SK-N-SH (cell line): ENCODE results near the gene RAB1A. TPM values are rescaled to one million over a fixed set of nuclear protein-coding genes. Genes with fewer than 3 reads are reported as not detected.

Experiments used
- CTCF ChIA-PET: fragments of 300-600, 350-600 bp; formaldehyde crosslinking; extraction: SDS; loops from one replicate; lab custom pipeline; 2021; lab: Yijun Ruan, JAX
- POLR2A ChIA-PET: fragments of 350-600 bp; sonication (Branson Sonifier 250); formaldehyde crosslinking; extraction: SDS; loops from one replicate; lab custom pipeline; 2020; ENCODE audit warnings: antibody characterized with exemption, inconsistent platforms; lab: Yijun Ruan, JAX
- DNase-seq: peaks from one replicate; pipeline ENCODE4 v3.0.0; 2012
- H2AFZ ChIP-seq: fragments of 200-600 bp; sonication (generic); 2 replicates; pipeline ENCODE4 v1.8.1; 2016; ENCODE audit warnings: antibody characterized with exemption, mild to moderate bottlenecking, low read depth
- H3F3A ChIP-seq: fragments of 200-600 bp; sonication (generic); replicated peaks from 2 replicates; pipeline ENCODE3; 2016; ENCODE audit warnings: antibody characterized with exemption, mild to moderate bottlenecking; ENCODE audit not compliant: insufficient read depth
- H3K27ac ChIP-seq, 2 experiments: fragments of 200-500 bp in 1 of 2; fragments of 200-600 bp in 1 of 2; sonication (Bioruptor generic) in 1 of 2; sonication (generic), shearing (Covaris generic) in 1 of 2; 2 replicates each; pipeline versions ENCODE4 v1.5.1 to v1.6.1; 2014 to 2016; ENCODE audit warnings: low read depth in 2 of 2, inconsistent platforms in 1 of 2, low read length in 1 of 2, mild to moderate bottlenecking in 1 of 2, mixed read lengths in 1 of 2
- H3K27me3 ChIP-seq: fragments of 200-600 bp; sonication (generic), shearing (Covaris generic); 2 replicates; pipeline ENCODE4 v1.6.1; 2016; ENCODE audit warnings: mixed run types; ENCODE audit not compliant: insufficient read depth
- H3K36me3 ChIP-seq, 2 experiments: fragments of 200-500 bp in 1 of 2; fragments of 200-600 bp in 1 of 2; sonication (Bioruptor generic) in 1 of 2; sonication (generic) in 1 of 2; replicated peaks in 1 of 2; 2 replicates each; pipeline versions ENCODE3 to v1.5.1; 2014 to 2016; ENCODE audit warnings: low read length in 1 of 2, mild to moderate bottlenecking in 1 of 2; ENCODE audit not compliant: insufficient read depth in 2 of 2, control insufficient read depth in 1 of 2
- H3K4me1 ChIP-seq, 2 experiments: fragments of 200-500 bp in 1 of 2; fragments of 200-600 bp in 1 of 2; sonication (Bioruptor generic) in 1 of 2; sonication (generic), shearing (Covaris generic) in 1 of 2; 2 replicates each; pipeline versions ENCODE4 v1.5.1 to v1.6.1; 2014 to 2016; ENCODE audit warnings: low read depth in 1 of 2, low read length in 1 of 2, mixed run types in 1 of 2; ENCODE audit not compliant: insufficient read depth in 2 of 2, control insufficient read depth in 1 of 2
- H3K4me2 ChIP-seq: fragments of 200-600 bp; sonication (generic), shearing (Covaris generic); 2 replicates; pipeline ENCODE4 v1.6.1; 2017; ENCODE audit warnings: mixed run types
- H3K4me3 ChIP-seq, 2 experiments: fragments of 200-500 bp in 1 of 2; fragments of 200-600 bp in 1 of 2; sonication (Bioruptor generic) in 1 of 2; sonication (generic), shearing (Covaris generic) in 1 of 2; 2 replicates each; pipeline versions ENCODE4 v1.5.1 to v1.8.1; 2014 to 2016; ENCODE audit warnings: low read depth in 2 of 2, inconsistent platforms in 1 of 2, low read length in 1 of 2, mild to moderate bottlenecking in 1 of 2, mixed read lengths in 1 of 2, moderate library complexity in 1 of 2
- H3K79me2 ChIP-seq: fragments of 200-600 bp; sonication (generic); 2 replicates; pipeline ENCODE4 v1.8.1; 2017; ENCODE audit warnings: mild to moderate bottlenecking; ENCODE audit not compliant: insufficient read depth
- H3K9ac ChIP-seq: fragments of 200-600 bp; sonication (generic); 2 replicates; pipeline ENCODE4 v1.6.1; 2017; ENCODE audit warnings: mixed run types
- H3K9me2 ChIP-seq: fragments of 200-600 bp; sonication (generic); 2 replicates; pipeline ENCODE4 v1.6.1; 2017; ENCODE audit warnings: mixed run types
- H3K9me3 ChIP-seq: fragments of 200-600 bp; sonication (generic); 2 replicates; pipeline ENCODE4 v1.6.1; 2017; ENCODE audit warnings: mixed run types, mild to moderate bottlenecking, moderate library complexity
- H4K20me1 ChIP-seq: fragments of 200-600 bp; sonication (generic); 2 replicates; pipeline ENCODE4 v1.6.1; 2017; ENCODE audit warnings: mild to moderate bottlenecking, mixed run types; ENCODE audit not compliant: insufficient read depth
- CHD2 ChIP-seq: fragments of 150-350 bp; IDR thresholded peaks from 2 replicates; pipeline ENCODE4 v1.6.1; 2018; ENCODE audit warnings: low read length; ENCODE audit not compliant: partially characterized antibody
- EP300 ChIP-seq, 2 experiments: IDR thresholded peaks; 2 replicates each; pipeline versions ENCODE4 v1.4.0 to v1.6.1; 2012; ENCODE audit warnings: borderline replicate concordance in 1 of 2, low read depth in 1 of 2, low read length in 1 of 2
- EZH2phosphoT487 ChIP-seq: fragments of 200-600 bp; sonication (generic); IDR thresholded peaks from 2 replicates; pipeline ENCODE4 v1.6.1; 2017; ENCODE audit warnings: low read depth, mixed run types, mild to moderate bottlenecking, antibody characterized with exemption, moderate library complexity, borderline replicate concordance
- FOSL2 ChIP-seq: IDR thresholded peaks from 2 replicates; pipeline ENCODE4 v1.4.0; 2012; ENCODE audit warnings: low read depth, mild to moderate bottlenecking, moderate library complexity, borderline replicate concordance
- FOXJ3 ChIP-seq: sonication (generic); formaldehyde crosslinking; IDR thresholded peaks from 2 replicates; pipeline ENCODE4 v1.5.1; 2020; ENCODE audit warnings: mild to moderate bottlenecking, missing genetic modification reagents
- FOXM1 ChIP-seq: IDR thresholded peaks from 2 replicates; pipeline ENCODE4 v1.4.0; 2012; ENCODE audit warnings: low read depth, mild to moderate bottlenecking
- GABPA ChIP-seq: IDR thresholded peaks from 2 replicates; pipeline ENCODE4 v1.4.0; 2012; ENCODE audit warnings: low read depth, mild to moderate bottlenecking
- JUND ChIP-seq: IDR thresholded peaks from 2 replicates; pipeline ENCODE4 v1.4.0; 2012
- MXI1 ChIP-seq: IDR thresholded peaks from 2 replicates; pipeline ENCODE4 v1.6.1; 2012; ENCODE audit warnings: mild to moderate bottlenecking, low read depth, low read length, improper control_type of control experiment
- NRF1 ChIP-seq: IDR thresholded peaks from 2 replicates; pipeline ENCODE4 v1.6.1; 2012; ENCODE audit warnings: low read depth, mild to moderate bottlenecking, low read length
- POLR2AphosphoS5 ChIP-seq: IDR thresholded peaks from 2 replicates; pipeline ENCODE4 v1.6.1; 2012; ENCODE audit warnings: low read depth, low read length
- RCOR1 ChIP-seq: fragments of 150-350 bp; IDR thresholded peaks from 2 replicates; pipeline ENCODE4 v1.6.1; 2017; ENCODE audit warnings: antibody characterized with exemption, low read length
- RXRA ChIP-seq: IDR thresholded peaks from 2 replicates; pipeline ENCODE4 v1.4.0; 2012; ENCODE audit warnings: low read depth, mild to moderate bottlenecking, borderline replicate concordance
- TEAD4 ChIP-seq: IDR thresholded peaks from 2 replicates; pipeline ENCODE4 v1.4.0; 2012; ENCODE audit warnings: mild to moderate bottlenecking, borderline replicate concordance; ENCODE audit not compliant: insufficient read depth
- USF1 ChIP-seq: IDR thresholded peaks from 2 replicates; pipeline ENCODE4 v1.4.0; 2012; ENCODE audit warnings: low read depth, borderline replicate concordance
- YY1 ChIP-seq: IDR thresholded peaks from 2 replicates; pipeline ENCODE4 v1.4.0; 2012; ENCODE audit warnings: low read depth, mild to moderate bottlenecking
- WGBS: methylation state at CpG from one replicate; pipeline ENCODE4 v1.1.6; 2017; ENCODE audit warnings: low lambda C conversion rate; 5-methylcytosine and 5-hydroxymethylcytosine counted together
- polyA plus RNA-seq, 3 experiments: library from polyadenylated mRNA; depleted of rRNA; stranded (reverse); fragments of >200 nt; gene quantifications; 2 replicates each; pipeline ENCODE4 v1.2.3, GENCODE V29; 2012
- TF ChIP-seq, protein P1 (sequence below): IDR thresholded peaks from 2 replicates; pipeline ENCODE4; 2012
- TF ChIP-seq, protein P2 (sequence below): IDR thresholded peaks from 2 replicates; pipeline ENCODE4 v1.6.1; 2012; ENCODE audit warnings: mild to moderate bottlenecking, low read depth, low read length, moderate library complexity

The RAB1A gene
- polyA plus RNA-seq, 1 of the 3 experiments (the other 2 are of a cell fraction): 113 TPM

- Histone ChIP-seq H3K27me3 (no peaks in the 10 kb centered on the region), H3K9ac (no peak overlapping the region), H4K20me1 (peaks cover 99% of the 10 kb centered on the region)
- TF ChIP-seq YY1: no peak
- TF ChIP-seq CHD2: no peak
- no peak for TF ChIP-seq JUND
- no peak for TF ChIP-seq NRF1
- TF ChIP-seq FOSL2: no peak
- no peak for TF ChIP-seq TEAD4
- TF ChIP-seq FOXM1: no peak
- TF ChIP-seq, protein P1, sequence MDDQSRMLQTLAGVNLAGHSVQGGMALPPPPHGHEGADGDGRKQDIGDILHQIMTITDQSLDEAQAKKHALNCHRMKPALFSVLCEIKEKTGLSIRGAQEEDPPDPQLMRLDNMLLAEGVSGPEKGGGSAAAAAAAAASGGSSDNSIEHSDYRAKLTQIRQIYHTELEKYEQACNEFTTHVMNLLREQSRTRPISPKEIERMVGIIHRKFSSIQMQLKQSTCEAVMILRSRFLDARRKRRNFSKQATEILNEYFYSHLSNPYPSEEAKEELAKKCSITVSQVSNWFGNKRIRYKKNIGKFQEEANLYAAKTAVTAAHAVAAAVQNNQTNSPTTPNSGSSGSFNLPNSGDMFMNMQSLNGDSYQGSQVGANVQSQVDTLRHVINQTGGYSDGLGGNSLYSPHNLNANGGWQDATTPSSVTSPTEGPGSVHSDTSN: no peak
- TF ChIP-seq RXRA: no peak
- no peak for TF ChIP-seq EP300 (IDR thresholded peaks at IDR 0.05; ENCODE audit: borderline replicate concordance in 1 of 2, low read depth in 1 of 2, low read length in 1 of 2)
- no peak for TF ChIP-seq EZH2phosphoT487
- no peak for TF ChIP-seq POLR2AphosphoS5
- no peak for TF ChIP-seq USF1
- TF ChIP-seq RCOR1: no peak
- TF ChIP-seq, protein P2, sequence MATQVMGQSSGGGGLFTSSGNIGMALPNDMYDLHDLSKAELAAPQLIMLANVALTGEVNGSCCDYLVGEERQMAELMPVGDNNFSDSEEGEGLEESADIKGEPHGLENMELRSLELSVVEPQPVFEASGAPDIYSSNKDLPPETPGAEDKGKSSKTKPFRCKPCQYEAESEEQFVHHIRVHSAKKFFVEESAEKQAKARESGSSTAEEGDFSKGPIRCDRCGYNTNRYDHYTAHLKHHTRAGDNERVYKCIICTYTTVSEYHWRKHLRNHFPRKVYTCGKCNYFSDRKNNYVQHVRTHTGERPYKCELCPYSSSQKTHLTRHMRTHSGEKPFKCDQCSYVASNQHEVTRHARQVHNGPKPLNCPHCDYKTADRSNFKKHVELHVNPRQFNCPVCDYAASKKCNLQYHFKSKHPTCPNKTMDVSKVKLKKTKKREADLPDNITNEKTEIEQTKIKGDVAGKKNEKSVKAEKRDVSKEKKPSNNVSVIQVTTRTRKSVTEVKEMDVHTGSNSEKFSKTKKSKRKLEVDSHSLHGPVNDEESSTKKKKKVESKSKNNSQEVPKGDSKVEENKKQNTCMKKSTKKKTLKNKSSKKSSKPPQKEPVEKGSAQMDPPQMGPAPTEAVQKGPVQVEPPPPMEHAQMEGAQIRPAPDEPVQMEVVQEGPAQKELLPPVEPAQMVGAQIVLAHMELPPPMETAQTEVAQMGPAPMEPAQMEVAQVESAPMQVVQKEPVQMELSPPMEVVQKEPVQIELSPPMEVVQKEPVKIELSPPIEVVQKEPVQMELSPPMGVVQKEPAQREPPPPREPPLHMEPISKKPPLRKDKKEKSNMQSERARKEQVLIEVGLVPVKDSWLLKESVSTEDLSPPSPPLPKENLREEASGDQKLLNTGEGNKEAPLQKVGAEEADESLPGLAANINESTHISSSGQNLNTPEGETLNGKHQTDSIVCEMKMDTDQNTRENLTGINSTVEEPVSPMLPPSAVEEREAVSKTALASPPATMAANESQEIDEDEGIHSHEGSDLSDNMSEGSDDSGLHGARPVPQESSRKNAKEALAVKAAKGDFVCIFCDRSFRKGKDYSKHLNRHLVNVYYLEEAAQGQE: no peak
- no peak for TF ChIP-seq GABPA
- TF ChIP-seq MXI1: no peak
- TF ChIP-seq FOXJ3 (CRISPR knock-in tag): no peak
- TF ChIP-seq, all 33 proteins: peak for 0
- H3K79me2 ChIP-seq: peaks cover 100% of the 10 kb centered on the region
- H3K4me3 ChIP-seq: no peak overlapping the region
- H2AFZ ChIP-seq: no peak overlapping the region
- ChIA-PET POLR2A (no interaction called here), CTCF (interaction anchor here (0.7 to 1.3 kb wide), 4 partner anchors 16 to 73 kb away, joined by 3 to 6 read pairs (median 3); partner anchors contain the start of gene RAB1A)
- peaks cover 0 to 11% of the 10 kb centered on the region in 2 experiments for H3K36me3 ChIP-seq
- no peak overlapping the region for H3K27ac ChIP-seq
- H3K4me1 ChIP-seq: no peaks in the 10 kb centered on the region
- 99% methylated on average over 2 of the region's 2 CpGs for WGBS
- no peak for DNase-seq
- no peaks in the 10 kb centered on the region for H3K9me2 ChIP-seq
- peaks cover 7% of the 10 kb centered on the region for H3F3A ChIP-seq
- H3K4me2 ChIP-seq: no peak overlapping the region
- no peaks in the 10 kb centered on the region for H3K9me3 ChIP-seq
These were observed 16.1 kb downstream of the RAB1A start for GRCh38 chr2:65113816-65114215.
